DOHH2 (cell line): ENCODE data around the gene HAL.

ENCODE experiments used
- H3F3A ChIP-seq: fragments of 200-600 bp; sonication (generic), shearing (Covaris generic); 2 replicates; pipeline ENCODE4 v1.6.0; 2016; ENCODE audit warnings: antibody characterized with exemption, mild to moderate bottlenecking; ENCODE audit not compliant: control insufficient read depth, insufficient read depth
- H3K27ac ChIP-seq: fragments of 200-600 bp; sonication (generic); 2 replicates; pipeline ENCODE4 v1.5.1; 2014; ENCODE audit warnings: low read depth, mild to moderate bottlenecking, low read length, moderate library complexity
- H3K27me3 ChIP-seq: fragments of 200-600 bp; sonication (generic); 2 replicates; pipeline ENCODE4 v1.6.1; 2014; ENCODE audit warnings: mild to moderate bottlenecking, low read length, mixed read lengths; ENCODE audit not compliant: control insufficient read depth
- H3K36me3 ChIP-seq: fragments of 200-600 bp; sonication (generic); 2 replicates; pipeline ENCODE4 v1.6.1; 2014; ENCODE audit warnings: mild to moderate bottlenecking, low read length, moderate library complexity, mixed read lengths; ENCODE audit not compliant: control insufficient read depth
- H3K4me1 ChIP-seq: fragments of 200-600 bp; sonication (generic); 2 replicates; pipeline ENCODE4 v1.6.1; 2014; ENCODE audit warnings: mild to moderate bottlenecking, low read length, mixed read lengths; ENCODE audit not compliant: control insufficient read depth
- H3K4me2 ChIP-seq: fragments of 200-600 bp; sonication (generic); 2 replicates; pipeline ENCODE4 v1.6.0; 2014; ENCODE audit warnings: mild to moderate bottlenecking, low read length, moderate library complexity
- H3K4me3 ChIP-seq: fragments of 200-600 bp; sonication (generic); 2 replicates; pipeline ENCODE4 v1.5.1; 2014; ENCODE audit warnings: mild to moderate bottlenecking, low read length, mixed read lengths
- H3K79me2 ChIP-seq: fragments of 200-600 bp; sonication (generic); 2 replicates; pipeline ENCODE4 v1.6.1; 2014; ENCODE audit warnings: mild to moderate bottlenecking, low read length, mixed read lengths; ENCODE audit not compliant: control insufficient read depth
- H3K9me2 ChIP-seq: fragments of 200-600 bp; sonication (generic); replicated peaks from 2 replicates; pipeline ENCODE4 v1.6.1; 2014; ENCODE audit warnings: mild to moderate bottlenecking, low read length, mixed read lengths; ENCODE audit not compliant: control insufficient read depth
- H3K9me3 ChIP-seq: fragments of 200-600 bp; sonication (generic); 2 replicates; pipeline ENCODE4 v1.6.1; 2014; ENCODE audit warnings: antibody characterized with exemption, low read length, mixed read lengths; ENCODE audit not compliant: control insufficient read depth, insufficient read depth
- H4K20me1 ChIP-seq: fragments of 200-600 bp; sonication (generic); 2 replicates; pipeline ENCODE4 v1.6.0; 2014; ENCODE audit warnings: low read depth, mild to moderate bottlenecking, antibody characterized with exemption, low read length, moderate library complexity; ENCODE audit not compliant: control insufficient read depth, insufficient read depth
- EZH2phosphoT487 ChIP-seq: fragments of 200-600 bp; sonication (generic); IDR thresholded peaks from 2 replicates; pipeline ENCODE4 v1.6.1; 2017; ENCODE audit warnings: borderline replicate concordance, mild to moderate bottlenecking, antibody characterized with exemption, low read length, moderate library complexity, mixed read lengths
- TF ChIP-seq, protein P1 (sequence below): fragments of 200-600 bp; sonication (generic); IDR thresholded peaks from one replicate; pipeline ENCODE4 v1.5.1; 2014; ENCODE audit warnings: antibody characterized with exemption, mild to moderate bottlenecking, low read depth, low read length; ENCODE audit not compliant: poor library complexity, severe bottlenecking

Gene HAL

GRCh38 chr12:96044017-96044942 is 48.1 kb upstream of the HAL start:
- H3K27ac ChIP-seq, result 0 out of 2 replicates have a peak overlapping the region, but pooled peaks have one; percentile 10
- H3K4me2 ChIP-seq, result peak overlapping the region; percentile 67

DNA sequence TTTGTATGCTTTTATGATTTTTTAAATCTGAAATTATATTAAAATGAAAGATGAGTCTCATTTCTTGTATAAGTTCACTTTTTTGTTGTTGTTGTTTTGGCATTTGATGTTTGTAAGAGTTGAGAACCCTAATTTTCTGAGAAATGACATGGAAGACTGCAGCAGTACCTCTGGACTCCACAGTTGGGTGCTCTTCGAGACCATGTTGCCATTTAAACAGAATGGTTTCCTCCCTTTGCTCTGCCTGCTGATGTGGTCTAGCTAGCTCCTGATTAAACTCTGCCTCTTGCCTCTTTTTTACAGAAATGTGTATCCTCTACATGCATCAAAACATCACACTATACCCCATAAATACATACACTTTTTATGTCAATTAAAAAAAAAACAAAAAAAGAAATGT is 45.0 kb upstream of the HAL start:
- no peak overlapping the region for H3K4me3 ChIP-seq
- no peaks in the 10 kb centered on the region for H4K20me1 ChIP-seq
- H3K4me1 ChIP-seq, result peaks cover 47% of the 10 kb centered on the region
- H3K36me3 ChIP-seq, result no peaks in the 10 kb centered on the region
- H3K4me2 ChIP-seq, result no peak overlapping the region
- no peak overlapping the region for H3K27ac ChIP-seq
- no peaks in the 10 kb centered on the region for H3K9me3 ChIP-seq
- TF ChIP-seq, protein P1, sequence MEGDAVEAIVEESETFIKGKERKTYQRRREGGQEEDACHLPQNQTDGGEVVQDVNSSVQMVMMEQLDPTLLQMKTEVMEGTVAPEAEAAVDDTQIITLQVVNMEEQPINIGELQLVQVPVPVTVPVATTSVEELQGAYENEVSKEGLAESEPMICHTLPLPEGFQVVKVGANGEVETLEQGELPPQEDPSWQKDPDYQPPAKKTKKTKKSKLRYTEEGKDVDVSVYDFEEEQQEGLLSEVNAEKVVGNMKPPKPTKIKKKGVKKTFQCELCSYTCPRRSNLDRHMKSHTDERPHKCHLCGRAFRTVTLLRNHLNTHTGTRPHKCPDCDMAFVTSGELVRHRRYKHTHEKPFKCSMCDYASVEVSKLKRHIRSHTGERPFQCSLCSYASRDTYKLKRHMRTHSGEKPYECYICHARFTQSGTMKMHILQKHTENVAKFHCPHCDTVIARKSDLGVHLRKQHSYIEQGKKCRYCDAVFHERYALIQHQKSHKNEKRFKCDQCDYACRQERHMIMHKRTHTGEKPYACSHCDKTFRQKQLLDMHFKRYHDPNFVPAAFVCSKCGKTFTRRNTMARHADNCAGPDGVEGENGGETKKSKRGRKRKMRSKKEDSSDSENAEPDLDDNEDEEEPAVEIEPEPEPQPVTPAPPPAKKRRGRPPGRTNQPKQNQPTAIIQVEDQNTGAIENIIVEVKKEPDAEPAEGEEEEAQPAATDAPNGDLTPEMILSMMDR, result no peak
- no peak for TF ChIP-seq EZH2phosphoT487
- H3F3A ChIP-seq, result no peaks in the 10 kb centered on the region; the same call in 1 of the 2 replicates
- H3K27me3 ChIP-seq, result no peaks in the 10 kb centered on the region
- no peaks in the 10 kb centered on the region; the same call in 1 of the 2 replicates for H3K9me2 ChIP-seq
- H3K79me2 ChIP-seq, result no peaks in the 10 kb centered on the region

More at GRCh38 chr12:96044017-96044942, 48.1 kb upstream of the HAL start:
- Histone ChIP-seq H3K9me2 (no peaks in the 10 kb centered on the region; the same call in 1 of the 2 replicates), H3K27me3 (no peaks in the 10 kb centered on the region), H4K20me1 (no peaks in the 10 kb centered on the region), H3F3A (no peaks in the 10 kb centered on the region; the same call in 1 of the 2 replicates), H3K36me3 (no peaks in the 10 kb centered on the region), H3K9me3 (no peaks in the 10 kb centered on the region), H3K79me2 (no peaks in the 10 kb centered on the region), H3K4me3 (peak overlapping the region; percentile 48), H3K4me1 (peaks cover 52% of the 10 kb centered on the region)
- TF ChIP-seq EZH2phosphoT487, result no peak
- TF ChIP-seq, protein P1, result no peak

- H3K4me2 ChIP-seq, result no peak overlapping the region
- H3K9me3 ChIP-seq, result no peaks in the 10 kb centered on the region
- no peak overlapping the region for H3K27ac ChIP-seq
- H4K20me1 ChIP-seq, result no peaks in the 10 kb centered on the region
- no peaks in the 10 kb centered on the region for H3K79me2 ChIP-seq
- TF ChIP-seq EZH2phosphoT487, result no peak
- TF ChIP-seq, protein P1, result no peak
- no peaks in the 10 kb centered on the region; the same call in 1 of the 2 replicates for H3F3A ChIP-seq
- H3K4me3 ChIP-seq, result no peak overlapping the region
- peaks cover 44% of the 10 kb centered on the region for H3K4me1 ChIP-seq
- H3K9me2 ChIP-seq, result no peaks in the 10 kb centered on the region; the same call in 1 of the 2 replicates
- H3K27me3 ChIP-seq, result no peaks in the 10 kb centered on the region
- H3K36me3 ChIP-seq, result no peaks in the 10 kb centered on the region
Observed at GRCh38 chr12:96040305-96041133, 44.4 kb upstream of the HAL start.
